OCI-LY7 (cell line): ENCODE data around the gene TYW5. TPM values are rescaled to one million over a fixed set of nuclear protein-coding genes. Genes with fewer than 3 reads are reported as not detected.

Experiments used
- BruUV-seq: library from RNA; stranded (reverse); fragments of 400-500 nt; replicated peaks from 2 replicates; lab custom pipeline; 2021; lab: Mats Ljungman, UMichigan
- CTCF ChIA-PET: fragments of 300-600 bp; sonication (Branson Sonifier 250); formaldehyde crosslinking; loops from one replicate; lab custom pipeline; 2022; ENCODE audit warnings: antibody characterized with exemption; ENCODE audit not compliant: unreplicated experiment; lab: Charles Lee
- POLR2A ChIA-PET: fragments of 300-600 bp; sonication (Branson Sonifier 250); formaldehyde crosslinking; loops from one replicate; lab custom pipeline; 2022; ENCODE audit warnings: antibody characterized with exemption; lab: Charles Lee
- DNase-seq: peaks from one replicate; pipeline ENCODE4 v3.0.0-alpha.2; 2015; ENCODE audit warnings: low spot score
- H2AFZ ChIP-seq: fragments of 200-600 bp; sonication (generic), shearing (Covaris generic); 2 replicates; pipeline ENCODE4 v1.6.1; 2014; ENCODE audit warnings: mild to moderate bottlenecking, antibody characterized with exemption, low read length, moderate library complexity
- H3K27ac ChIP-seq: fragments of 200-600 bp; sonication (generic); 2 replicates; pipeline ENCODE4 v1.5.1; 2014; ENCODE audit warnings: mixed run types, low read depth, mild to moderate bottlenecking, moderate library complexity, low read length, inconsistent platforms; ENCODE audit not compliant: poor library complexity, severe bottlenecking
- H3K36me3 ChIP-seq: fragments of 200-600 bp; sonication (generic); 2 replicates; pipeline ENCODE4 v1.6.1; 2014; ENCODE audit warnings: mild to moderate bottlenecking, antibody characterized with exemption, low read length, moderate library complexity, mixed read lengths; ENCODE audit not compliant: insufficient read depth
- H3K4me1 ChIP-seq: fragments of 200-600 bp; sonication (generic); 2 replicates; pipeline ENCODE4 v1.5.1; 2014; ENCODE audit warnings: mild to moderate bottlenecking, low read length; ENCODE audit not compliant: insufficient read depth, poor library complexity, severe bottlenecking
- H3K4me2 ChIP-seq: fragments of 200-600 bp; sonication (generic); 2 replicates; pipeline ENCODE4 v1.6.1; 2014; ENCODE audit warnings: mild to moderate bottlenecking, low read length
- H3K4me3 ChIP-seq: fragments of 200-600 bp; sonication (generic); 2 replicates; pipeline ENCODE4 v1.5.1; 2014; ENCODE audit warnings: mild to moderate bottlenecking, low read depth, low read length; ENCODE audit not compliant: poor library complexity, severe bottlenecking
- H3K79me2 ChIP-seq: fragments of 200-600 bp; sonication (generic); 2 replicates; pipeline ENCODE4 v1.6.1; 2016; ENCODE audit warnings: low read depth, mild to moderate bottlenecking, low read length, moderate library complexity, mixed read lengths; ENCODE audit not compliant: insufficient read depth
- H3K9me2 ChIP-seq: fragments of 200-600 bp; sonication (generic); 2 replicates; pipeline ENCODE4 v1.6.1; 2016; ENCODE audit warnings: mild to moderate bottlenecking, low read length, mixed read lengths; ENCODE audit not compliant: insufficient read depth
- H3K9me3 ChIP-seq: fragments of 200-600 bp; sonication (generic); 2 replicates; pipeline ENCODE4 v1.6.1; 2014; ENCODE audit warnings: mild to moderate bottlenecking, mixed run types, low read length, mixed read lengths
- H4K20me1 ChIP-seq: fragments of 200-600 bp; sonication (generic); 2 replicates; pipeline ENCODE4 v1.6.1; 2014; ENCODE audit warnings: mild to moderate bottlenecking, antibody characterized with exemption, low read length, moderate library complexity, mixed read lengths; ENCODE audit not compliant: insufficient read depth
- CTCF ChIP-seq: fragments of 200-600 bp; sonication (generic); conservative IDR thresholded peaks from 2 replicates; pipeline ENCODE4 v1.5.1; 2014; ENCODE audit warnings: mild to moderate bottlenecking, antibody characterized with exemption, low read length, moderate library complexity, mixed read lengths
- EZH2phosphoT487 ChIP-seq: fragments of 200-600 bp; sonication (generic); IDR thresholded peaks from 2 replicates; pipeline ENCODE4 v1.6.1; 2018; ENCODE audit warnings: low read depth, borderline replicate concordance, mild to moderate bottlenecking, mixed run types, antibody characterized with exemption, low read length, moderate library complexity, mixed read lengths
- intact Hi-C: fragments of 100-400 bp; cut with micrococcal nuclease; formaldehyde crosslinking; loops from one replicate; pipeline ENCODE4 v1.10.0; 2022; ENCODE audit not compliant: unreplicated experiment
- total RNA-seq, 2 experiments: library from RNA; depleted of rRNA in 1 of 2; stranded (reverse); fragments of >200 nt in 1 of 2; shearing (Covaris generic) in 1 of 2; gene quantifications; 2 replicates each; pipeline ENCODE4 v1.2.3, GENCODE V29; 2014 to 2022

The TYW5 gene
- total RNA-seq, 2 experiments from 2014 or later: 7.1 to 8.9 TPM

- no peak overlapping the region for H3K4me2 ChIP-seq
- no peak overlapping the region for H3K27ac ChIP-seq
- H3K79me2 ChIP-seq: peaks cover 15% of the 10 kb centered on the region; the same call in 1 of the 2 replicates
- TF ChIP-seq EZH2phosphoT487: no peak
- no peak for TF ChIP-seq CTCF
- ChIA-PET POLR2A (interaction anchor here (1.4 kb wide), 1 partner anchor 9 kb away, joined by 4 read pairs; no protein-coding TSS in a partner anchor), CTCF (no interaction called here)
- H3K36me3 ChIP-seq: peaks cover 92% of the 10 kb centered on the region
- no TSS peak for BruUV-seq
- no peak overlapping the region for H3K4me3 ChIP-seq
- intact Hi-C loops: no loop called here
- no peak for DNase-seq
- no peak overlapping the region for H2AFZ ChIP-seq
- H3K9me3 ChIP-seq: no peaks in the 10 kb centered on the region
- no peaks in the 10 kb centered on the region for H3K9me2 ChIP-seq
- H4K20me1 ChIP-seq: no peaks in the 10 kb centered on the region; the same call in 1 of the 2 replicates
- H3K4me1 ChIP-seq: no peaks in the 10 kb centered on the region
These were observed 22.9 kb downstream of the TYW5 start for GRCh38 chr2:199932312-199932855.

GRCh38 chr2:199929262-199929661 is 26.0 kb downstream of the TYW5 start:
- POLR2A ChIA-PET: interaction anchor here (0.6 to 1.0 kb wide), 3 partner anchors 13 to 85 kb away, joined by 4 to 7 read pairs (median 4); no protein-coding TSS in a partner anchor
- H3K4me1 ChIP-seq: no peaks in the 10 kb centered on the region
- H3K9me2 ChIP-seq: no peaks in the 10 kb centered on the region
- no peak overlapping the region for H3K27ac ChIP-seq
- H4K20me1 ChIP-seq: no peaks in the 10 kb centered on the region; the same call in 1 of the 2 replicates
- CTCF ChIA-PET: no interaction called here
- intact Hi-C loops: no loop called here
- H3K79me2 ChIP-seq: peaks cover 46% of the 10 kb centered on the region
- no peak for DNase-seq
- H3K9me3 ChIP-seq: no peaks in the 10 kb centered on the region
- H3K4me3 ChIP-seq: no peak overlapping the region
- BruUV-seq: no TSS peak
- peaks cover 95% of the 10 kb centered on the region for H3K36me3 ChIP-seq
- TF ChIP-seq CTCF: no peak
- no peak for TF ChIP-seq EZH2phosphoT487
- H2AFZ ChIP-seq: no peak overlapping the region
- H3K4me2 ChIP-seq: no peak overlapping the region

GRCh38 chr2:199928626-199929025 is 26.7 kb downstream of the TYW5 start:
- CTCF ChIA-PET: no interaction called here
- BruUV-seq: no TSS peak
- peaks cover 95% of the 10 kb centered on the region for H3K36me3 ChIP-seq

More at GRCh38 chr2:199928626-199929025, 26.7 kb downstream of the TYW5 start:
- TF ChIP-seq EZH2phosphoT487: no peak
- intact Hi-C loops: no loop called here
- H2AFZ ChIP-seq: no peak overlapping the region
- H3K79me2 ChIP-seq: peaks cover 52% of the 10 kb centered on the region
- no peaks in the 10 kb centered on the region for H3K9me2 ChIP-seq
- H3K27ac ChIP-seq: no peak overlapping the region
- no peak for DNase-seq
- POLR2A ChIA-PET: interaction anchor here (0.6 to 1.0 kb wide), 3 partner anchors 14 to 85 kb away, joined by 4 to 7 read pairs (median 4); no protein-coding TSS in a partner anchor
- H3K9me3 ChIP-seq: no peaks in the 10 kb centered on the region
- no peaks in the 10 kb centered on the region; the same call in 1 of the 2 replicates for H4K20me1 ChIP-seq
- peaks cover 3% of the 10 kb centered on the region for H3K4me1 ChIP-seq
- H3K4me3 ChIP-seq: no peak overlapping the region
- no peak overlapping the region for H3K4me2 ChIP-seq
